CD4-positive, alpha-beta T cell treated with Interleukin-15 for 4 hours (primary cell): ENCODE data around the gene LSM7.
A peak's percentile ranks its signal among the peaks of the same experiment; 100 is the strongest.
"Not testable (repeated sequence)": the region's sequence is repeated elsewhere in the genome, so short reads cannot be mapped to it uniquely, and the experiment has no call there.

Experiments
- DNase-seq: peaks from one replicate; pipeline ENCODE4 v3.0.0-alpha.2; 2020; ENCODE audit warnings: low spot score

The LSM7 gene

DNA sequence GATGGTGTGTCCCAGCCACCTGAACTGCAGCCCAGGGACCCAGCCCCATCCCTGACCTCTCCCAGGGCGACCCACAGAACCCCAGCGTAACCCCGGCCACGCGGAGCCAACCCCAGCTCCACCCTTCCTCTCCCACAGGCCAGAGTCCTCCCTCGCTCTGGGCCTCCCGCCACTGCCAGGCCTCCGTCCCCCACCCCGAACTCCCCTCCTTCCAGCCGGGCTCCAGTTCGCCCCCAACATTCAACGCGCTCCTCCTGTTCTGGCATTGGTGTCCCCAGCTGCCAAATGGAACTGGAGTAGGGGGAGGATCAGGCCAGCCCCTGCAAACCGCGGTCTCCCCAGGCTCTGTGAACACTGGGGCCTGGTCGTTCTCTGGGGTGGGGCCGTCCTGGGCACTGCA is 27.9 kb downstream of the LSM7 start:
- DNase-seq = no peak

DNA sequence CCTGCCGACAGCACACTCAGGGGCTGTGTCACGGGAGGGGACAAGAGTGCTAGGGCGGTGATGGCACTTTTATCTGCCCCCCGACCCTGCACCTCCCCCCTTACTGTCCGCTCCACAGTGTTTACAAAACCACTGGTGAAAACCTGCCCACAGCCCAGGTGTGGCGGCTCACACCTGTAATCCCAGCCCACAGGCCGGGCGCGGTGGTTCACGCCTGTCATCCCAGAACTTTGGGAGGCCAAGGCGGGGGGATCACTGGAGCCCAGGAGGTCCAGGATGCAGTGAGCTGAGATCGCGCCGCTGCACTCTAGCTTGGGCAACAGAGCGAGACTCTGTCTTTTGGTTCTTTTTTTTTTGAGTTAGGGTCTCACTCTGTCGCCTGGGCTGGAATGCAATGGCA is 32.2 kb downstream of the LSM7 start:
- no peak for DNase-seq

- DNase-seq = no peak
Observed at GRCh38 chr19:2294687-2295335, 33.6 kb downstream of the LSM7 start.

- no peak for DNase-seq
Observed at GRCh38 chr19:2291185-2291751, 37.1 kb downstream of the LSM7 start.

GRCh38 chr19:2290441-2291184 is 37.8 kb downstream of the LSM7 start:
- no peak for DNase-seq

- peak; percentile 38 for DNase-seq
Observed at GRCh38 chr19:2289714-2290435, 38.5 kb downstream of the LSM7 start.

GRCh38 chr19:2288818-2289713 is 39.3 kb downstream of the LSM7 start:
- no peak for DNase-seq

DNA sequence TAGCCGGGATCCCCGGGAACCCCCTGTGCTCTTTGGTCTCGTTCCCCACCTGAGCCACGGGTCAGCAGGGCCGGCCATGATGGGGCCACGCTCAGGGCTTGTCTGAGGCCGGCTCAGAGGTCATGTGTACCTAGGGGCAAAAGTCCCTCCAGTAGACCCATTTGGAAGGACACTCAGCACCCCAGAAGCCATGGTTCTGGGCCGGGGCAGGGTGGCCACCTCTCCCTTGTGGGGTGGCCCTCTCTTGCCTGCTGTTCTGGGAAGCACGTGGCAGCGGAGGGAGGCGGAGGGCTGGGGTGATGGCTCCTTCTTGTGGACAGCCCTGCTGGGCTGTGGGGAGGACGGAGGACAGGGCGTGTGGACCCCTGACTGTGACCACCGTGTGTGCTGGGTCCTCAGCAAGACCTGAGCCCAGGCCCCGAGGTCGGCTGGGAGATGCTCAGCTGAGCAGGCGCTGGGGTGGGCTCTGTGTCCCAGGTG is 40.0 kb downstream of the LSM7 start:
- no peak for DNase-seq

- DNase-seq = no peak
Observed at GRCh38 chr19:2287585-2288337, 40.6 kb downstream of the LSM7 start.

- no peak for DNase-seq
Observed at GRCh38 chr19:2286402-2287140, 41.8 kb downstream of the LSM7 start.

DNA sequence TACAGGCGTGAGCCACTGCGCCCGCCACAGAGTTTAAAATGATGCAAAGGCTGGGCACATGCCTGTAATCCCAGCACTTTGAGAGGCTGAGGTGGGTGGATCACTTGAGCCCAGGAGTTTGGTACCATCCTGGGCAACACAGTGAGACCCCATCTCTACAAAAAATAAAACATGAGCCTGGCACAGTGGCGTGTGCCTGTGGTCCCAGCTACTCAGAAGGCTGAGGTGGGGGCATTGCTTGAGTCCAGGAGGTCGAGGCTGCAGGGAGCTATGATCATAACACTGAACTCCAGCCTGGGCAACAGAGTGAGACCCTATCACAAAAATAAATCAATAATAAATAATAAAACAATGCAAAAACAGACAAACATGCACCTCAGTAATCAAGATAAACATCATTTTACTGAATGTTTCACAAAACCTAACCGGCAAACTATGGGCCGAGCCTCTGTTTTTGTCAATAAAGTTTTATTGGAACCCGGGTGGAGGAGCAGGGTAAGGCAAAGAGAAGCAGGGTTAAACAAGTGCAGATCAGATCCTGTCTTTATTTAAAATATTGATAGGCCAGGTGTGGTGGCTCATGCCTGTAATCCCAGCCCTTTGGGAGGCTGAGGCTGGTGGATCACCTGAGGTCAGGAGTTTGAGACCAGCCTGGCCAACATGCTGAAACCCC is 44.4 kb downstream of the LSM7 start:
- no peak for DNase-seq

GRCh38 chr19:2282862-2283237 is 45.5 kb downstream of the LSM7 start:
- DNase-seq = no peak

- no peak for DNase-seq
Observed at GRCh38 chr19:2282062-2282861, 46.1 kb downstream of the LSM7 start, which contains the start of gene PEAK3. Gene PEAK3, minus strand, starts transcription at chr19:2282175. Its CDS starts 1,244 bp downstream, at chr19:2280931.

DNA sequence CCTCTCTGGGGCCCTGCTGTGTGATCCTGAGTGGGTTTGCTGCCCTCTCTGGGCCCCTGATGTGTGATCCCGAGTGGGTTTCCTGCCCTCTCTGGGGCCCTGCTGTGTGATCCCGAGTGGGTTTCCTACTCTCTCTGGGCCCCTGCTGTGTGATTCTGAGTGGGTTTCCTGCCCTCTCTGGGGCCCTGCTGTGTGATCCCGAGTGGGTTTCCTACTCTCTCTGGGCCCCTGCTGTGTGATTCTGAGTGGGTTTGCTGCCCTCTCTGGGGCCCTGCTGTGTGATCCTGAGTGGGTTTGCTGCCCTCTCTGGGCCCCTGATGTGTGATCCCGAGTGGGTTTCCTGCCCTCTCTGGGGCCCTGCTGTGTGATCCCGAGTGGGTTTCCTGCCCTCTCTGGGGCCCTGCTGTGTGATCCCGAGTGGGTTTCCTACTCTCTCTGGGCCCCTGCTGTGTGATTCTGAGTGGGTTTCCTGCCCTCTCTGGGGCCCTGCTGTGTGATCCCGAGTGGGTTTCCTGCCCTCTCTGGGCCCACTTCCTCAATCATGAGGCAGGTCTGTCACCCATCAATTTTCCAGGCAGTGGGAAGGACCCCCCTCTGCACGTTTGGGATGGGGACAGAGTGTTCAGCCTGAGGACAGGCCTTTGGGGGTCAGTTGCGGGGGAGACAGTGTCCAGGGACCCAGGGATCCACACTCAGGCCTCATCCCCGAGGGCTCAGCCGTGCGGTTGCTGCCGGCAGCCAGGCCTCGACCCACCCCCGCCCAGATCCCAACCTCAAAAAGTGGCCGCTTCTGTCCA is 46.9 kb downstream of the LSM7 start:
- DNase-seq = not testable (repeated sequence)

DNA sequence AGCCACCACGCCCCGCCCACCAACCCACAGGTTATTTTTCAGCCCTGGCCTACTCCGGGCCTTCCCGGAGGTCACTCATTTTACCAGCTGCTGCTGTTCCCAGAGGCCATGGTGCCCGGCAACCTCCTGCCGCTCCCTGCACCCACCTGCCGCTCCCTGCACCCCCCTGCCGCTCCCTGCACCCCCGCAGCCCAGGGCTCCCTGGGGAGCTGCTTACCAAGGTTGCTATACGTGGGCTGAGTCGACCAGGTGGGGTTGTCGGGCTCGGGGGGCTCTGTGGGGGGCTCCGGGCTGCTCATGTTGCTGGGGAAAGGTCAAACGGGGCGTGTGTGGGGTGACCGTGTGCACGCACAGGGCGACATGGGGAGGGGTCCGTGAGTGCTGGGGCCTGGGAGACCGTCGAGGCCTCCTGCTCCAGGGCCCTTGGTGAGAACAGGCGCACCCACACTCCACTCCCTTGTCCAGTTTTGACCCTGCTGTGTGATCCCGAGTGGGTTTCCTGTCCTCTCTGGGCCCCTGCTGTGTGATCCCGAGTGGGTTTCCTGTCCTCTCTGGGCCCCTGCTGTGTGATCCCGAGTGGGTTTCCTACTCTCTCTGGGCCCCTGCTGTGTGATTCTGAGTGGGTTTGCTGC is 47.6 kb downstream of the LSM7 start:
- DNase-seq = no peak

DNA sequence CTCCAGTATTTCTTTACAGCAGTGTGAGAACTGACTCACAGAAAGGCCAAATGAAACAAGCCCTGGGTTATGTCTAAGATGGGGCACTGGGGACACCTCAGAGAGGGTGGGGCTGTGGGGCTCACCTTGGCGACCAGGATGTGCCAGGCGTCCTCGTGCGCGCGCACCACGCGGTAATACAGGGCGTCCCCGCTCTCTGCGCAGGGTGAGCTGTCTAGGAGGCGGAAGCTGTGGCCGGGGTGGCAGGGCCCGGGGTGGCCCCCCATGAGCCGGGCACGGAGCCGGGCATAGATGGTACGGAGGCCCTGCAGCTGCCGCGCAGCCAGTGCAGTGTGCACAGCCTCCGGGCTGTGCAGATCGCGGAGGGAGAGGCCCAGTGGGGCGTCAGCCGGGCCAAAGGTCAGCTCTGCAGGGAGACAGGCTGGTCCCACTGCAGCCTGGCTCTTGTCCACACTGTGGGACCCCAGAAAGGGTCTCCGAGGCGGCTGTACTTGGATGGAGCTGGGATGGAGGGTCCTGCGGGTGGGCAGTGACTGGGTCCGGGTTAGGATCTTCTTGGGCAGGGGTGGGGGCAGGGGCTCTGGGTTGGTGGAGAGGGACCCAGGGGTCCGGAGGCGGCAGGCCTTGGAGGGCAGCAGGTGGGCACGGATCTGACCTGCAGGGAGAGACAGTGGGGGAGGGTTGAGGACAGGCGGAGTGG is 49.8 kb downstream of the LSM7 start:
- no peak for DNase-seq

GRCh38 chr19:2277138-2277537 is 51.2 kb downstream of the LSM7 start:
- DNase-seq = no peak
